ENCODE measurements around the gene ITGB6. TPM values are rescaled to one million over a fixed set of nuclear protein-coding genes. Genes with fewer than 3 reads are reported as not detected.

ITGB6 gene
- total RNA-seq, 1 experiment from 2014 or later, result not detected

- no peak for TF ChIP-seq STAT6 (CRISPR knock-in tag; conservative IDR thresholded peaks at IDR 0.05; ENCODE audit: low read depth)
- TF ChIP-seq CTCF (IDR thresholded peaks at IDR 0.05), result no peak
- TF ChIP-seq ZBTB43 (CRISPR knock-in tag; IDR thresholded peaks at IDR 0.05), result no peak
- TF ChIP-seq NFATC4 (CRISPR knock-in tag; IDR thresholded peaks at IDR 0.05), result no peak
Observed at GRCh38 chr2:160091381-160091780, 108.7 kb downstream of the ITGB6 start (continued).

GRCh38 chr2:160087854-160088745 lies 112.0 kb downstream of the ITGB6 start:
- Mint-ChIP-seq H3K27me3 (ENCODE audit: low read depth) (peaks cover 7% of the 10 kb centered on the region), H3K4me3 (no peak overlapping the region), H3K4me1 (no peaks in the 10 kb centered on the region), H3K9me3 (peaks cover 91% of the 10 kb centered on the region), H3K36me3 (peaks cover 65% of the 10 kb centered on the region), H3K27ac (no peak overlapping the region)
- no peak for DNase-seq (ENCODE audit: low spot score)
- TF ChIP-seq HMGA2 (CRISPR knock-in tag; IDR thresholded peaks at IDR 0.05) (no peak), NFATC4 (CRISPR knock-in tag; IDR thresholded peaks at IDR 0.05) (no peak), AR (CRISPR knock-in tag; IDR thresholded peaks at IDR 0.05) (0 out of 2 replicates have a peak, but pooled peaks have one; percentile 48), GTF2I (CRISPR knock-in tag; conservative IDR thresholded peaks at IDR 0.05) (no peak), SP1 (CRISPR knock-in tag; conservative IDR thresholded peaks at IDR 0.05) (0 out of 2 replicates have a peak, but pooled peaks have one; percentile 21), ZNF263 (CRISPR knock-in tag; IDR thresholded peaks at IDR 0.05; ENCODE audit: low read depth) (no peak)
- CTCF ChIA-PET, result no interaction called here
- POLR2A ChIA-PET, result no interaction called here
- ATAC-seq, result 0 out of 2 replicates have a peak, but pooled peaks have one; percentile 38

GRCh38 chr2:160085662-160086061 lies 114.4 kb downstream of the ITGB6 start:
- peaks cover 7% of the 10 kb centered on the region; the same call in 1 of the 2 replicates for H3K27me3 Mint-ChIP-seq (ENCODE audit: low read depth)
- POLR2A ChIA-PET, result no interaction called here
- peaks cover 60% of the 10 kb centered on the region for H3K36me3 Mint-ChIP-seq
- H3K4me1 Mint-ChIP-seq, result peaks cover 2% of the 10 kb centered on the region
- no peak overlapping the region for H3K4me3 Mint-ChIP-seq
- no peak for ATAC-seq
- CTCF ChIA-PET, result interaction anchor here (0.6 to 1.0 kb wide), 4 partner anchors 30 to 978 kb away, joined by 3 to 4 read pairs (median 3); no protein-coding TSS in a partner anchor
- no peak overlapping the region for H3K27ac Mint-ChIP-seq
- H3K9me3 Mint-ChIP-seq, result peaks cover 84% of the 10 kb centered on the region
- no peak for DNase-seq (ENCODE audit: low spot score)
- TF ChIP-seq FOXJ3 (CRISPR knock-in tag; IDR thresholded peaks at IDR 0.05; ENCODE audit: borderline replicate concordance) (no peak), NFATC4 (CRISPR knock-in tag; IDR thresholded peaks at IDR 0.05) (no peak), NR1H2 (CRISPR knock-in tag; IDR thresholded peaks at IDR 0.05) (no peak), ZSCAN18 (CRISPR knock-in tag; IDR thresholded peaks at IDR 0.05) (no peak), AR (CRISPR knock-in tag; IDR thresholded peaks at IDR 0.05) (no peak), MAX (CRISPR knock-in tag; IDR thresholded peaks at IDR 0.05) (no peak), ZBTB43 (CRISPR knock-in tag; IDR thresholded peaks at IDR 0.05) (no peak), ZMAT4 (CRISPR knock-in tag; IDR thresholded peaks at IDR 0.05) (no peak)

All from WTC11 (cell line).